GM21576 (cell line): ENCODE results near the gene SFRP2.

Source experiments
- ATAC-seq: cut with Tn5 transposase; IDR thresholded peaks from one replicate; pipeline ENCODE4 v1.9.1; 2021; ENCODE audit warnings: mild to moderate bottlenecking, moderate library complexity; ENCODE audit not compliant: unreplicated experiment

Gene SFRP2

DNA sequence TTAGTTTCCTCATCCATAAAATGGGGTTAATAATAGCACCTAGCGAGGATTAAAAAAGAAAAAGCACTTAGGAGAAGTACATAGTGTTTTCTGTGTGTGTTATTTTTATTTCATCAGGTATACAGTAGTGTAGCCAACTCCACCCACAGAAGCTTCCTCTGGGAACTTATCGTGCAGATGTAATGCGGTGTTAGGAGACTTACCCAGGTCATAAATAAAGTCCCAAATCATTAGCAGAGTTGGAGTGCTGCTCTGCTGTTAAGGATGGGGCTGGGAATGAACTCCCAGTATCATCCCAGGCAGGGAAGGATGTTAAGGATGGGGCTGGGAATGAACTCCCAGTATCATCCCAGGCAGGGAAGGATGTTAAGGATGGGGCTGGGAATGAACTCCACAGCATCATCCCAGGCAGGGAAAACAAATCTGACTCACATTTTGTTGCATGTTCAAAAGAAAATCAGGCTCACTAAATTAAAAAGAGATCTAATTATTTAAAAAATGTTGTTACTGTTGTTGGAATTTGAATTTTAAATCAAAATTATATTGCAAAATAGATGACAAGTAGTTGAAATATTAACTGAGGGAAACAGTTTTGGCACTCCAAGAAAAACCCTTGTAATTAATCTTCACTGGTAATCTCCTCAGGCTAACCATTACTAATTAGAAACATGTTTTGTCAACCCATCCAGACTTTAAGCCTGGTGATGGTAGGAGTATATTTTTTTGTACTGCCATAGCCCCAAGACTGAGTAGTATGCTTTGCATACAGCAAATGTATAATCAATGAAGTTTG lies 10.2 kb upstream of the SFRP2 start:
- ATAC-seq, result no peak

DNA sequence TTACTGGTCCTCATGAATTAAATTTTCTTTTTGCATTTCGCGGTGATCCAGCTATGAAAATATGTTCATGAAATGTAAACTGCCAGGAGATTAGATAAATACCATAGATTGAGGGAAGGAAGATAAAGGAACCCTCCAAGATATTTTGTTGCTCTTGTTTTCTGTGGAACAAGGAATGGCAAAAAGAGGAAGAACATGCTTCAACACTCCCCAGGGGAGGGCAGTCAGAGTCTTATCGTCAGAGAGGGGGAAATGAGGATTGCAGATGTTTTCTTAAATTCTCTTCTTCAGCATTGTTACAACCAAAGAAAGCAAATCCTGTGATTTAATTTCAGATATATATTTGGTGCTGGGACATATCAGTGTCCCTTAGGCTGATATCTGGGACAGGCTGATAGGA lies 9.5 kb upstream of the SFRP2 start:
- ATAC-seq, result no peak

DNA sequence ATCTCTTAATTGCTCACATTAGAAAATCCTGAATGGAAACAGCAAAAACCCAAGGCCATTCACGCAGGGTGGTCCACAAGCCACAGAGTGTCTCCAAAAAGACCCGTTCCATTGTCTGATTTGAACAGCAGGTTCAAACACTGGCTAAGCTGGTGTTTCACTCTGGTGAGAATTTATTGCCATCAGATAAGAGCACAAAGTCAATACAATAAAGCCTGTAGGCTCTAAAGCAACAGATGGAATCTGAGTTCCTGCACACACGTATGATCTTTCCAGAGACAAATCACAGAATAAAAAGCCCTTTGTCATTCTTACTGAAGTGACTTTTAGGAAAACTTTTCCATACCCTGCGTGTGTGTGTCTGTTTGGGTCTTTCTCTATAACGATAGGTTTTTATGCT lies 5.1 kb upstream of the SFRP2 start:
- no peak for ATAC-seq

DNA sequence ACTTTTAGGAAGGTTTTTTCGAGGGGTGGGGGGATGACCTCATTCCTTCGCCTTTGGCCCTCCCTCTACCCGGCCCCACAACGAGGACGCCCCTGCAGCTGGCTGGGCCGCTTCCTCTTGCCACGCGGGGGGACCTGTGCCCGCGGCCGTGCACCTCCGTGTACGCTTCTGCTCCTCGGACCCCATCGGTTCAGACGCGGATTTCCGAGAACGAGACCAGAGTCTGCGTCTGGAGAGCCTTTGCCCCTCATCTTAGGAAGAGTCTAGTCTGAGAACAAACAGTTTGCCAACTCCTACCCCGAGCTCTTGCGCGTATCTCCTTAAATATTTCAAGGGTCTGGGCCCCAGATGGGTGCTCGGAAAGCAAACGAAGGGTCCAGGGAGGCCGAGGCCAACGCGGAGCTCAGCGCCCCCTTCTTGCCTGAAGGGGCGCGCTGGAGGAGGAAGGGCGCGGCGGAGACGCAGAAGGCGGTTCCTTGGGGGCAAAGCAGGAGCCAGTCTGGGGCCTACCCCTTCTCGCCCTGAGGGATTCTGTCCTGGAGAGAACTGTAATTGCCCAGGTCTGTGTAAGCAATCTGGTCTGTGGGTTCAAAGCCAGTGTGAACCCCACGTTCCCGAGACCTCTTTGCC lies 3.9 kb upstream of the SFRP2 start:
- no peak for ATAC-seq

GRCh38 chr4:153791746-153792617 lies 3.1 kb upstream of the SFRP2 start:
- ATAC-seq, result no peak

GRCh38 chr4:153790962-153791551 lies 2.2 kb upstream of the SFRP2 start:
- no peak for ATAC-seq

DNA sequence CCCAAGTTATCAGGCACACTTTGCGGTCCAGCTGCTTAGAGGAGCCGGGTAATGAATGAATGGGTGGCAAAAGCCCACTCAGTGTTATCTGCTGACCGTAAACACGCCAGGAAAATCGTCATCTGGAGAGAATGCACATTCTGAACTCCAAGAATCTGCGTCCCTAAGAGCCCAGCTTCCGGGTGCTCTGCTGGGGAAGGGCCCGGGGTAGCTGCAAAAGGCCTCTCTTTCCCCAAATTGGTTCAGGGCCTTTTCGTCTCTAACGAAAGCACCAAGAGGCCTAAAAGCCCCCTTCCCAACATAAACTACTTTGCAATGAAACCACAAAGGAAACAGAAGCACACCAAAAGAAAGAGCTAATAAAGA lies 1.6 kb upstream of the SFRP2 start:
- no peak for ATAC-seq

DNA sequence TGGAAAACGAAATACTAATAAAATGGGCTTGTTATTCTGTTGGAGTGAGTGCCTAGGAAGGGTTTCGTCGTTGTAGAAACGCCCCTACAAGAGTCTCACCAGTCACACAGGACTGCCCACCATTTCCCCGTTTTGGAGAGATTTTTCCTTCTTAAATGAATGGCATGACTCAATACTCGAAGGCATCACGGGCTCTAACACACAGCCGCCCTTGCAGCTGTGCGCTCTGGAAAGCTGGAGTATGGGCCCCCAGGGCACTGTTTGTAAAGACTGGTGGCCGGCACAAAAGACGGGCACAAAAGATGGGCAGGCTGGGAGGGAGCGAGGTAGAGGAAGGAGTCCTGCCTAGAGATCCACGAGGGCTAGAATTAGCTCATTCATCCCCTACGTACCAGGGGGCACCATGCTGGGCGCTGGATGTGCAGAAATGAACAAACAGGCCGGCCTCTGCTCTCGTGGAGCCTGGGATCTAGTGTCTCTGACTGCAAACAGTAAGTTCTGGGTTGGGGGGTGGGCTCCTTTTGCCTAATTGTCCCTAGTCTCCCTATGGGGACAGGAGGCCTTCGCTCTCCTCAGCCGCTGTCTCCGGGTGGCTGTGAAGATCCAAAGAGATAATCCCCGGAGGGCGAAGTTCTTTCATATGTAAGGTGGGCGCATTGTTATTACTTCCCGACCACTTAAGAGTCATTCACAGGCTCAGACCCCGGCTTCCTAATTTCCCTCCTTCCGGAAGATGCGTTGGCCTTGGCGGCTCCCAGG lies 1.0 kb upstream of the SFRP2 start:
- no peak for ATAC-seq

DNA sequence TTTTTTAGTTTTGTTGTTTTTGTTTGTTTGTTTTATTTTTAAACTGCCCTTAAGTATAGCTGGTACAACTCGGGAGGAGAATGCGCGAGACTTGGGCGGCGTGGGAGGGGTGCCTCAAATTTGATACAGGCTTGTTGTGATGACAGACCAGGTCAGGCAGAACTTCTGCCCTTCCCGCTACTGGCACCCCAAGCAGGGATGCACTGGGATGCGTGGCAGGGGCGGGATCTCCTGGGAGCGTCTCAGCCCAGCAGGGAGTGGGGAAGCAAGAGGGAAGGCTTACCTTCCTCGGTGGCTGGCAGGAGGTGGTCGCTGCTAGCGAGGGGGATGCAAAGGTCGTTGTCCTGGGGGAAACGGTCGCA lies 851 bp downstream of the SFRP2 start:
- ATAC-seq, result no peak

DNA sequence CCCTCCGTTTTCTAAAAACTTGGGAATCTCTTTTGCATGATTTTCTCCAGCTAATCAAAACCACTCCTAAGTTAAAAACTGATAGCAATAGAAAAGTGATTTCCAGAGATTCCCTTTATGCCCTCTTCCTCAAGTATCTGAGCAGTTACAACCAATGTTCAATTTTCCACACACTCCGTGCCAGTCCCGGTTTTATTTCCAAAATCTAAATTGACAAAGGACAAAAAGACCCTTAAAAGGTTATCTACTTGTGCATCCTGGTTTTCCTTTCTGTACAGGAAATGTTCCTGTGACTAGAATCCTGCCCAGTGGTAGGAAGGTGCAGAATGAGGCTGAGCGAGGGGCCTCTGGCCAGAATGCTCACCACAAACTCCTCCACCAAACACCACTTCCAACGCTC lies 1.3 kb downstream of the SFRP2 start:
- no peak for ATAC-seq

DNA sequence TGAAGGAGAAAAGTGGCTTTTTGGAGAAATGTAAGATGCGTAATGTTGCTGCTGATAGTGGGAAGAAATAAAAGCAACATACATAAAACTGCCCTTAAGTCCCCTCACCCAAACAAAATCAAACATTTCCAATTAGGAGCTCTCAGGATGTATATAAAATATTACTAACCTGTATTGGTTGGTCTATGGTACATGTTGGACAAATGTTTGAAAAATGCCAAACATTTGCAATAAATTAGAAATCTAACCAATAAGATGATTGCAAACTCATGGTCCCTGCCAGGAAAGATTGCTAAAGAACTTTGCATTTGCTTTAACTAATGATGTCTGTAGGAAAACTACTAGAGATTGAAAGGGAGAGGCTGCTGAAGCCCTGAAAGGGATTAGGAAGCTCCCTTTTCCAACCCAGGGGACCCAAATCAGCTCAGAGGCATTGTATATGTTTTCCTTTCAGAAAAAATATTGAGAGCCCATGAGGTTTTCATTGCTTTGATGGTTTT lies 1.8 kb downstream of the SFRP2 start:
- ATAC-seq, result no peak

DNA sequence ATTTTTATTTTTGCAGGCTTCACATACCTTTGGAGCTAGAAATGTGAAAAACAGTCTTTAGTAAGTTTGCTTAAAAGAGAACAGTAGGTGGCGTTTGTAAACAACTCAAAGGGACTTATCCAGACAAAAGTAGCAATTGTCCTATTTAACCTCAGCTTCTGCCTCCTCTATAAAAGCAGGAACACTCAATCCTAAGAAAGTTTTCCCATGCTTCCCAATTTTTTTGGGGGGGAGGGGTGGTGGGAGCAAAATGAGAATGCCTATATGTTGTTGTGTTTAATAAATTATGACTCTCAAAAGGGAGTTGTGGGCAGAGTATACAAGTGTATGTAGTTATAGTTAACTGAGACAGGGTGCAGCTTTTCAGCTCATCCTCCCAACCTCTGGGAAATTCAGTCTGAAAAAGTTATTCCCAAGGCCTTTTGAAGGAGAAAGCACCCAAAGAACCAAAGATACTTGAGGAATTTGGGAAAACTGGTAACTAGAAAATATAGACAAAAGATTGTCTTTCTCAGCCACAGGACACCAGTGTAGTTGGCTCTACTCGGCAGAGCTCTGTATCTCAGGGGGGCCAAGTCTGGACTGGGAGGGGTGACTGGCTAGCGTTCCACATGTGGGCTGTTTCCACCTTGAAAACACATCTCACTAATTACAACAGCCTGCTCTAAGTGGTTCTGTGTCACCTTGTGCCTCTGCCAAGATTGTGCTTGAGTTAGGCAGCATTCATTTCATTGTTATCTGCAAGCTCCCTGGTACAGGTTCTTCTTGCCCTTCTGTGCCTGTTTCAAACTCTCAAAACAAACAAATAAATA lies 2.8 kb downstream of the SFRP2 start:
- no peak for ATAC-seq

DNA sequence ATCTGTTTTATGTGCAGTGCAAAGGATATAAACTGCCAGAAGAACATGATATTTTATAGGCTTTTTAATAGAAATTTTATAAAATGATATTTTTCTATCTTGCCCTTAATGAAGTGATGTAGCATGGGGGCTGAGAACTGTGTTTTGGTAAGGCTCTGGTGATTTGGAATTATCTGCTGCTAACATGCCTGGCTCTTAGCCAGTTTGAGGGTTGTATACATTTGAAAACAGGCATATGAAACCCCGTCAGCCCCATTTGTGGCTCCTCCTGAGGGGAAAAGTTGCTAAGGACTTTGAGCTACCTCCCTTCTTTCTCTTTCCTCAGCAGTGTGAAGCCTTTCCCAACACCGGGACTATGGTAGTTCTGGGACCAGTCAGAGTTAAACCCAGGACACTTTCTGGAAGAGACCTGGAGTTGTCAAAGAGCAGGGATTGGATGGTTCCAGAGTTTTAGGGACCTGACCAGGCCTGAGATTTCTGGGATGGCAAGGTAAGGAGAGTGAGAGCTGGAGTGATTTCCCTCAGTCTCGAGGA lies 4.7 kb downstream of the SFRP2 start:
- no peak for ATAC-seq

DNA sequence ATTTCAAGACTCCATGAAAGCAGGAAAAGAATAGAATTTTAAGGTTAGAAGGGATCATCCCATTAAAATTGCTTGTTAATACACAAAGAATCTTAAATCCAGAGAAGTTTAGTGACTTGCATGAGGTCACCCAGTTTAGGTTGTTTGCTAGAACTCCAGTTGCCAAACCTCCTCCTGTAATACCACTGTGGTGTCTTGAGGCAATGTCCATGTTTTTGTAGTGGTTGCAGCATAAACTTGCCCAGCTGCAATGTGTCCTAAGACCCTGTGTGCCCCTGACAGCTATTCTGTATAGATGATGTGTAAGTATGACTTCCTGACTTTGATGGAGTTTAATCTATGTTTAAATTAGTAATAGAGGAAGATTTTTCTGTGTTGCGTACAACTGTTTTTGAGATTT lies 6.3 kb downstream of the SFRP2 start:
- ATAC-seq, result no peak

DNA sequence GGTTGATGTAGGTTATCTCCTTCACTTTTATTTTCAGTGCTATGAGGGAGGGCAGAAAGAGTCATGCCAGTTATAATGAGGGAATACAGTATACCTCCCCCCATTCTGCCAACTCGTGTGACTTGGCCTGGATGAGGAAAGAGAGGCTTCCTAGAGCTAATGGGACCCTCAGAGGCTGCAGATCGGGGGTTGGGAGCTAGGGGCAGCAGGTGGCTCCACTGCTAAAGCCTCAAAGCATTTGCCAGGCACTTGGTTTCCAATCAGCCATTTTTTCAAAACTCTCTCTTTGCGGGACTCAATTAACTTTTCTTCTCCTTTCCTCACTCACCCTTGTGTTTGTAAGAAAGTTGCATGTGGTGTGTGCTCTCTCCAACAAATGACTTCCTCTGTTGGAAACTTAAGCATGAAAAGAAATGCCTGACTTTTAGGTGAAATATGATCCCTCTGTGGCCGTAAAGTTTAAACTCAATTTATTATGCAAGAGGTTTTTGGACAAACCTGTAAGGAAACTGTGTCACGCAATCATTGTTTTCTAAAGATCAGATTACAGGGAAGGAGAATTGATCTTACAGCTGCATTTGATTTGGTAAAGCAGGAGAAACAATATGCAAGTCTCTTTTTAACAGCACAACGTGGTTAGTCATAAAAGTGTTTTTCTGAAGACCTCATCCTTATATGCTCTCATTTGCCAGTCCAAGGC lies 7.0 kb downstream of the SFRP2 start:
- no peak for ATAC-seq

- ATAC-seq, result no peak
Observed at GRCh38 chr4:153781280-153781679, 7.6 kb downstream of the SFRP2 start.

DNA sequence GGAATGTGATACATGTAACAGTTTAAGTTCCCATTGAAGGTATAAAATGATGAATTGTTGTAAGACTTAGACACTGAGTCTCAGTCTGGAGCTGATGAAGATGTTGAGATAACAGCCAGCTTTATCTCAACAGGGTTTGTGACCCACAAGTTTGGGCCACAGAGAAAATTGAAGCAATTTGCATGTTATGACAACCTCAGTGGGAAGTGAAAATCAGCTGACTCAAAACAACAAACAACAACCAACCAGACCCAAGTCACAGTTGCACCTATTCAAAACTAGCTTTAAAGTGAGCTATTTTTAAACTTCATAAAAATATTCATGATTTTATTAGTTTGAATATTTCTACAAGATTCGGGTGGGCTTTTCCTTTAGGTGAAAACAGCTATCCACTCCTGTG lies 8.0 kb downstream of the SFRP2 start:
- ATAC-seq, result no peak

DNA sequence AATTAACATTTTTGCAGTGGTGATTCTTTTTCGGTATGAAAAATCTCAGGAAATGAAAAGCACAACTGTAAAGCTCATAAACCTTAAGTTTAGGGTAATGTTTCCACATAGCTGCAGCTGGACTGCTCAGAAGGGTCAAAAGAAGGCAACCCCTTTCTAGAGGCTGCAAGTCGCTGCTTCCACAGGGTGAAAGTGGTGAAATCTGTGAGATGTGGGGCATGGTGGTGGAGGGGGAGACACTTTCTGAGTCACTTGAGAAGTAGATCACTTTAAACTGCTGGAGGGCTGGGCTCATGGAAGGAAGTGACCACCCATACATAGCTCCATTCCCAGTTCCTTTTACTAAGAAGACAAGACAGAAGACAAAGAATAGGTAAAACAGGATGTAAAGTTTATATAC lies 8.7 kb downstream of the SFRP2 start:
- ATAC-seq, result no peak

- no peak for ATAC-seq
Observed at GRCh38 chr4:153778383-153778782, 10.5 kb downstream of the SFRP2 start.
